Activated CD8-positive, alpha-beta T cell treated with anti-CD3 and anti-CD28 coated beads, Interleukin-2, amount 10 ng/mL, durations not matched to agents 7 days and 5 days (primary cell): Measurements from ENCODE around the gene TRIM51G. TPM values are rescaled to one million over a fixed set of nuclear protein-coding genes. Genes with fewer than 3 reads are reported as not detected.
"Not testable (repeated sequence)": the region's sequence is repeated elsewhere in the genome, so short reads cannot be mapped to it uniquely, and the experiment has no call there.

Source experiments
- ATAC-seq: fragments of 150-1000 bp; cut with Tn5 transposase; one replicate; pipeline ENCODE4 v1.10.0; 2021; ENCODE audit warnings: moderate library complexity
- CTCF ChIA-PET: fragments of 350-600 bp; sonication (Branson Sonifier 250); formaldehyde crosslinking; loops from one replicate; lab custom pipeline; 2021; ENCODE audit warnings: antibody characterized with exemption; lab: Charles Lee
- POLR2A ChIA-PET: fragments of 350-600 bp; sonication (Branson Sonifier 250); formaldehyde crosslinking; loops from one replicate; lab custom pipeline; 2021; ENCODE audit warnings: antibody characterized with exemption; lab: Charles Lee
- DNase-seq: peaks from one replicate; pipeline ENCODE4 v3.0.0-alpha.2; 2020
- H3K27ac Mint-ChIP-seq: one replicate; pipeline ENCODE4 v1.8.0; 2021; ENCODE audit warnings: mild to moderate bottlenecking, mixed read lengths
- H3K27me3 Mint-ChIP-seq: one replicate; pipeline ENCODE4 v1.8.0; 2021; ENCODE audit warnings: low read depth, mixed read lengths
- H3K36me3 Mint-ChIP-seq: one replicate; pipeline ENCODE4 v1.8.0; 2021; ENCODE audit warnings: low read depth, mixed read lengths
- H3K4me1 Mint-ChIP-seq: one replicate; pipeline ENCODE4 v1.8.0; 2021; ENCODE audit warnings: low read depth, mixed read lengths
- H3K4me3 Mint-ChIP-seq: one replicate; pipeline ENCODE4 v1.8.0; 2021; ENCODE audit warnings: mild to moderate bottlenecking, mixed read lengths
- H3K9me3 Mint-ChIP-seq: one replicate; pipeline ENCODE4 v1.8.0; 2022; ENCODE audit warnings: mixed read lengths; ENCODE audit not compliant: insufficient read depth
- total RNA-seq, 2 experiments: library from RNA; stranded (reverse); gene quantifications; one replicate each; pipeline ENCODE4 v1.2.3, GENCODE V29; 2021

The TRIM51G gene
- not detected for total RNA-seq

- ATAC-seq, CTCF ChIA-PET, H3K36me3 Mint-ChIP-seq, H3K27me3 Mint-ChIP-seq, DNase-seq, H3K4me1 Mint-ChIP-seq, H3K4me3 Mint-ChIP-seq, H3K9me3 Mint-ChIP-seq, POLR2A ChIA-PET, H3K27ac Mint-ChIP-seq: not testable (repeated sequence)
Measured at GRCh38 chr11:48983785-48984184, at the start of gene TRIM51G. TSS of gene TRIM51G (minus strand) at chr11:48983885. CDS start at chr11:48981695, 2,190 bp downstream.

- H3K9me3 Mint-ChIP-seq, H3K4me1 Mint-ChIP-seq, ATAC-seq, H3K27ac Mint-ChIP-seq, H3K36me3 Mint-ChIP-seq, POLR2A ChIA-PET, H3K27me3 Mint-ChIP-seq, DNase-seq, CTCF ChIA-PET, H3K4me3 Mint-ChIP-seq: not testable (repeated sequence)
Measured at GRCh38 chr11:49028523-49028922, 44.8 kb upstream of the TRIM51G start, which contains the start of gene TRIM49B. TSS of gene TRIM49B (plus strand) at chr11:49028823. CDS start at chr11:49031600, 2,777 bp downstream.

- H3K9me3 Mint-ChIP-seq, DNase-seq, CTCF ChIA-PET, H3K36me3 Mint-ChIP-seq, ATAC-seq, POLR2A ChIA-PET, H3K4me1 Mint-ChIP-seq, H3K27ac Mint-ChIP-seq, H3K27me3 Mint-ChIP-seq, H3K4me3 Mint-ChIP-seq: not testable (repeated sequence)
Measured at GRCh38 chr11:48968592-48968991, 15.1 kb downstream of the TRIM51G start.

- H3K27ac Mint-ChIP-seq, H3K9me3 Mint-ChIP-seq, H3K27me3 Mint-ChIP-seq, H3K36me3 Mint-ChIP-seq, DNase-seq, POLR2A ChIA-PET, ATAC-seq, CTCF ChIA-PET, H3K4me3 Mint-ChIP-seq, H3K4me1 Mint-ChIP-seq: not testable (repeated sequence)
Measured at GRCh38 chr11:48955315-48956049, 28.2 kb downstream of the TRIM51G start.

GRCh38 chr11:48945796-48946195, 37.9 kb downstream of the TRIM51G start:
- DNase-seq: not testable (repeated sequence)

More at GRCh38 chr11:48945796-48946195, 37.9 kb downstream of the TRIM51G start:
- H3K9me3 Mint-ChIP-seq, H3K27me3 Mint-ChIP-seq, H3K4me3 Mint-ChIP-seq, CTCF ChIA-PET, H3K27ac Mint-ChIP-seq, H3K36me3 Mint-ChIP-seq, ATAC-seq, POLR2A ChIA-PET, H3K4me1 Mint-ChIP-seq: not testable (repeated sequence)

Other genes with a start within 250 kb of the TRIM51G start
- not detected for gene TRIM49B, start 44.9 kb upstream of the TRIM51G start, total RNA-seq
- not detected for gene TRIM64C, start 75.2 kb upstream of the TRIM51G start, total RNA-seq
- gene FOLH1, start 224.7 kb upstream of the TRIM51G start, total RNA-seq: not detected